DMS153 treated with DMSO at 0.1 percent for 48 hours (cell line): Measurements from ENCODE around the gene AIP.
"Not testable (repeated sequence)": the region's sequence is repeated elsewhere in the genome, so short reads cannot be mapped to it uniquely, and the experiment has no call there.

Experiments
- DNase-seq: peaks from one replicate; lab custom pipeline; 2025; ENCODE audit not compliant: unreplicated experiment; lab: John Stamatoyannopoulos, UW

AIP gene

GRCh38 chr11:67448220-67448609 is 34.6 kb upstream of the AIP start:
- DNase-seq: no peak

- DNase-seq: peak; percentile 19
Measured at GRCh38 chr11:67449116-67449844, 33.5 kb upstream of the AIP start.

GRCh38 chr11:67450796-67451657 is 31.8 kb upstream of the AIP start:
- no peak for DNase-seq

GRCh38 chr11:67451658-67451976 is 31.2 kb upstream of the AIP start:
- no peak for DNase-seq

- peak; percentile 56 for DNase-seq
Measured at GRCh38 chr11:67452141-67452952, 30.5 kb upstream of the AIP start, which contains the start of gene GPR152. TSS of gene GPR152 (minus strand) at chr11:67452729. CDS start at chr11:67452724, 5 bp downstream.

GRCh38 chr11:67453816-67454732 is 28.8 kb upstream of the AIP start:
- no peak for DNase-seq

- DNase-seq: no peak
Measured at GRCh38 chr11:67455054-67455453, 27.8 kb upstream of the AIP start, which contains the start of gene CABP4. TSS of gene CABP4 (plus strand) at chr11:67455354. CDS start at chr11:67455424, 70 bp downstream.

GRCh38 chr11:67456068-67456705 is 26.6 kb upstream of the AIP start:
- DNase-seq: no peak

- no peak for DNase-seq
Measured at GRCh38 chr11:67457453-67457852, 25.4 kb upstream of the AIP start.

- DNase-seq: no peak
Measured at GRCh38 chr11:67458266-67458665, 24.6 kb upstream of the AIP start.

GRCh38 chr11:67463186-67463585 is 19.6 kb upstream of the AIP start:
- DNase-seq: no peak

- no peak for DNase-seq
Measured at GRCh38 chr11:67463680-67464410, 19.0 kb upstream of the AIP start.

GRCh38 chr11:67464411-67465188 is 18.2 kb upstream of the AIP start:
- peak; percentile 84 for DNase-seq

- DNase-seq: no peak
Measured at GRCh38 chr11:67465189-67465510, 17.7 kb upstream of the AIP start.

GRCh38 chr11:67465530-67465929 is 17.3 kb upstream of the AIP start:
- DNase-seq: not testable (repeated sequence)

- DNase-seq: no peak
Measured at GRCh38 chr11:67466367-67466766, 16.5 kb upstream of the AIP start.

- DNase-seq: no peak
Measured at GRCh38 chr11:67466962-67467771, 15.7 kb upstream of the AIP start.

- no peak for DNase-seq
Measured at GRCh38 chr11:67468056-67468455, 14.8 kb upstream of the AIP start.
